Testis (tissue), 3 donors: ENCODE measurements around the gene PDXDC1. TPM values are rescaled to one million over a fixed set of nuclear protein-coding genes. Genes with fewer than 3 reads are reported as not detected.
A peak's percentile ranks its signal among the peaks of the same experiment; 100 is the strongest.
"Not testable (repeated sequence)": the region's sequence is repeated elsewhere in the genome, so short reads cannot be mapped to it uniquely, and the experiment has no call there.

Experiments used
- DNase-seq: peaks from one replicate; pipeline ENCODE4 v3.0.0-alpha.2; 2019
- H3K27ac ChIP-seq, 2 donors: fragments of 200-600 bp; sonication (generic); one replicate each; pipeline ENCODE4 v1.5.1; 2019
- H3K27me3 ChIP-seq: fragments of 200-600 bp; sonication (generic); one replicate; pipeline ENCODE4 v1.5.1; 2019
- H3K36me3 ChIP-seq: fragments of 200-600 bp; sonication (generic); one replicate; pipeline ENCODE4 v1.5.1; 2017; ENCODE audit warnings: low read depth; ENCODE audit errors: missing control alignments
- H3K4me1 ChIP-seq: fragments of 200-600 bp; sonication (generic); one replicate; pipeline ENCODE4 v1.5.1; 2019
- H3K4me3 ChIP-seq, 2 donors: fragments of 200-600 bp; sonication (generic); one replicate each; pipeline ENCODE4 v1.5.1; 2017 to 2019
- H3K9me3 ChIP-seq: fragments of 200-600 bp; sonication (generic); one replicate; pipeline ENCODE4 v1.5.1; 2017
- CTCF ChIP-seq, 3 experiments: fragments of 450-650 bp in 2 of 3; fragments of 200-600 bp in 1 of 3; sonication (generic) in 1 of 3; IDR thresholded peaks; one replicate each; pipeline ENCODE4 v1.5.1; 2016 to 2019; ENCODE audit warnings: antibody characterized with exemption in 3 of 3, mild to moderate bottlenecking in 2 of 3, moderate library complexity in 1 of 3
- POLR2A ChIP-seq: fragments of 450-650 bp; IDR thresholded peaks from one replicate; pipeline ENCODE4 v1.6.1; 2017; ENCODE audit warnings: antibody characterized with exemption, mild to moderate bottlenecking, moderate library complexity
- WGBS, 2 donors: methylation state at CpG; one replicate each; pipeline ENCODE4 v1.1.5; 2018; 5-methylcytosine and 5-hydroxymethylcytosine counted together
- intact Hi-C: fragments of 100-400 bp; cut with DNase I; formaldehyde crosslinking; loops from one replicate; pipeline ENCODE4 v1.15.1; 2023; ENCODE audit warnings: low total_unique reads
- polyA plus RNA-seq: library from polyadenylated mRNA; stranded (reverse); fragments of 350-450 nt; fragmentation: Illumina TruSeq; extraction: RNeasy Lipid Tissue Mini Kit (QIAGEN cat#74804); gene quantifications from one replicate; pipeline ENCODE4 v1.2.3, GENCODE V29; 2014; ENCODE audit warnings: low read depth, low replicate concordance; ENCODE audit not compliant: insufficient read depth
- total RNA-seq, 2 donors: library from RNA; depleted of rRNA; stranded (reverse); fragments of >200 nt; gene quantifications; one replicate each; pipeline ENCODE4 v1.2.3, GENCODE V29; 2016

The PDXDC1 gene
- total and polyA plus RNA-seq, 3 donors from 2014 or later: 171 to 257 (median 247) TPM

GRCh38 chr16:15038689-15039088, 63.9 kb downstream of the PDXDC1 start:
- H3K36me3 ChIP-seq: no peaks in the 10 kb centered on the region
- intact Hi-C loops: no loop called here
- H3K4me3 ChIP-seq: no peak overlapping the region
- no peaks in the 10 kb centered on the region for H3K27me3 ChIP-seq
- no peaks in the 10 kb centered on the region for H3K9me3 ChIP-seq
- no peak for TF ChIP-seq POLR2A
- no peak for TF ChIP-seq CTCF (IDR thresholded peaks at IDR 0.05)
- 82 to 88% methylated on average over 9 of the region's 9 CpGs for WGBS, 2 donors
- peaks cover 9% of the 10 kb centered on the region for H3K4me1 ChIP-seq
- DNase-seq: no peak
- H3K27ac ChIP-seq: no peak overlapping the region

- WGBS, 2 donors: 48 to 54% methylated on average over 13 to 16 of the region's 16 CpGs
- H3K4me1 ChIP-seq: peaks cover 9% of the 10 kb centered on the region
- peak overlapping the region; percentile 25 to 45 for H3K27ac ChIP-seq
- H3K36me3 ChIP-seq: no peaks in the 10 kb centered on the region
- H3K9me3 ChIP-seq: no peaks in the 10 kb centered on the region
- intact Hi-C loops: no loop called here
- H3K4me3 ChIP-seq: no peak overlapping the region
- DNase-seq: peak; percentile 90
- TF ChIP-seq POLR2A (no peak), CTCF (IDR thresholded peaks at IDR 0.05) (no peak)
- no peaks in the 10 kb centered on the region for H3K27me3 ChIP-seq
Measured at GRCh38 chr16:15041271-15042004, 66.6 kb downstream of the PDXDC1 start.

GRCh38 chr16:15043344-15043743, 68.5 kb downstream of the PDXDC1 start:
- no peak overlapping the region for H3K27ac ChIP-seq
- H3K27me3 ChIP-seq: no peaks in the 10 kb centered on the region
- 97 to 99% methylated on average over 5 of the region's 5 CpGs for WGBS, 2 donors
- no peak overlapping the region for H3K4me3 ChIP-seq
- H3K36me3 ChIP-seq: no peaks in the 10 kb centered on the region
- H3K4me1 ChIP-seq: peaks cover 9% of the 10 kb centered on the region
- no peaks in the 10 kb centered on the region for H3K9me3 ChIP-seq
- intact Hi-C loops: no loop called here
- no peak for DNase-seq
- TF ChIP-seq POLR2A: no peak
- no peak for TF ChIP-seq CTCF (IDR thresholded peaks at IDR 0.05)

GRCh38 chr16:15044286-15044685, 69.5 kb downstream of the PDXDC1 start:
- TF ChIP-seq POLR2A: no peak
- no peak for TF ChIP-seq CTCF (IDR thresholded peaks at IDR 0.05)
- no peaks in the 10 kb centered on the region for H3K36me3 ChIP-seq
- H3K9me3 ChIP-seq: no peaks in the 10 kb centered on the region
- H3K4me3 ChIP-seq: no peak overlapping the region
- no peak for DNase-seq
- H3K27ac ChIP-seq: no peak overlapping the region
- peaks cover 9% of the 10 kb centered on the region for H3K4me1 ChIP-seq
- H3K27me3 ChIP-seq: no peaks in the 10 kb centered on the region
- 87 to 97% methylated on average over 11 of the region's 11 CpGs for WGBS, 2 donors
- intact Hi-C loops: no loop called here

- H3K4me3 ChIP-seq: not testable (repeated sequence)
Measured at GRCh38 chr16:15045270-15045669, 70.4 kb downstream of the PDXDC1 start.

More at GRCh38 chr16:15045270-15045669, 70.4 kb downstream of the PDXDC1 start:
- intact Hi-C loops, H3K4me1 ChIP-seq, H3K27ac ChIP-seq, DNase-seq, H3K27me3 ChIP-seq, H3K9me3 ChIP-seq, H3K36me3 ChIP-seq: not testable (repeated sequence)
- 90 to 91% methylated on average over 9 of the region's 9 CpGs for WGBS, 2 donors
